Hepatocyte (in vitro differentiated cells): ENCODE measurements around the gene SIK3. TPM values are rescaled to one million over a fixed set of nuclear protein-coding genes. Genes with fewer than 3 reads are reported as not detected.

Experiments
- DNase-seq: peaks from one replicate; pipeline ENCODE4 v3.0.0-alpha.2; 2016; ENCODE audit warnings: low spot score
- H2AFZ ChIP-seq: fragments of 200-600 bp; sonication (generic); 2 replicates; pipeline ENCODE4 v1.6.0; 2016; ENCODE audit warnings: antibody characterized with exemption, mild to moderate bottlenecking
- H3K27ac ChIP-seq: fragments of 200-600 bp; sonication (generic); 2 replicates; pipeline ENCODE4 v1.5.1; 2016; ENCODE audit warnings: mild to moderate bottlenecking
- H3K27me3 ChIP-seq: fragments of 200-600 bp; sonication (generic); 2 replicates; pipeline ENCODE4 v1.6.1; 2016
- H3K36me3 ChIP-seq: fragments of 200-600 bp; sonication (generic); replicated peaks from 2 replicates; pipeline ENCODE4 v1.5.1; 2016; ENCODE audit warnings: low read depth; ENCODE audit not compliant: insufficient read depth
- H3K4me1 ChIP-seq: fragments of 200-600 bp; sonication (generic); 2 replicates; pipeline ENCODE4 v1.5.1; 2016; ENCODE audit warnings: mild to moderate bottlenecking, moderate library complexity; ENCODE audit not compliant: insufficient read depth
- H3K4me2 ChIP-seq: fragments of 200-600 bp; sonication (generic); 2 replicates; pipeline ENCODE4 v1.6.0; 2016
- H3K4me3 ChIP-seq: fragments of 200-600 bp; sonication (generic); 2 replicates; pipeline ENCODE4 v1.5.1; 2016; ENCODE audit warnings: mild to moderate bottlenecking
- H3K79me2 ChIP-seq: fragments of 200-600 bp; sonication (generic); 2 replicates; pipeline ENCODE4 v1.6.0; 2017; ENCODE audit warnings: mild to moderate bottlenecking
- H3K9me2 ChIP-seq: fragments of 200-600 bp; sonication (generic); replicated peaks from 2 replicates; pipeline ENCODE4 v1.6.0; 2017; ENCODE audit warnings: mild to moderate bottlenecking; ENCODE audit not compliant: insufficient read depth
- H3K9me3 ChIP-seq: fragments of 200-600 bp; sonication (generic); 2 replicates; pipeline ENCODE4 v1.5.1; 2016; ENCODE audit warnings: low read depth, mild to moderate bottlenecking
- H4K20me1 ChIP-seq: fragments of 200-600 bp; sonication (generic); 2 replicates; pipeline ENCODE4 v1.6.0; 2016; ENCODE audit warnings: mild to moderate bottlenecking; ENCODE audit not compliant: insufficient read depth, poor library complexity, severe bottlenecking
- EZH2 ChIP-seq: fragments of 200-600 bp; sonication (generic); IDR thresholded peaks from 2 replicates; pipeline ENCODE4 v1.6.1; 2016; ENCODE audit warnings: antibody characterized with exemption, mild to moderate bottlenecking, borderline replicate concordance
- EZH2phosphoT487 ChIP-seq: fragments of 200-600 bp; sonication (generic); IDR thresholded peaks from one replicate; pipeline ENCODE4 v1.6.1; 2018; ENCODE audit warnings: antibody characterized with exemption, mild to moderate bottlenecking, low read depth, moderate library complexity; ENCODE audit not compliant: unreplicated experiment, severe bottlenecking
- WGBS: methylation state at CpG from one replicate; pipeline ENCODE4 v1.1.6; 2016; ENCODE audit warnings: low lambda C conversion rate; ENCODE audit errors: missing lambda C conversion rate; 5-methylcytosine and 5-hydroxymethylcytosine counted together
- polyA plus RNA-seq: library from polyadenylated mRNA; unstranded; fragments of >200 nt; fragmentation: Nextera tagmentation; extraction: Ambion mirVana; gene quantifications from 2 replicates; pipeline ENCODE4 v1.2.1, GENCODE V29; 2016
- total RNA-seq: library from RNA; depleted of rRNA; stranded (reverse); fragments of >200 nt; gene quantifications from 2 replicates; pipeline ENCODE4 v1.2.3, GENCODE V29; 2014
- TF ChIP-seq, protein P1 (sequence below): fragments of 200-600 bp; sonication (generic); IDR thresholded peaks from 2 replicates; pipeline ENCODE4 v1.5.1; 2016; ENCODE audit warnings: antibody characterized with exemption, mild to moderate bottlenecking; ENCODE audit not compliant: poor library complexity

The SIK3 gene
- total and polyA plus RNA-seq, 2 experiments from 2014 or later: 15.8 to 17.7 TPM

DNA sequence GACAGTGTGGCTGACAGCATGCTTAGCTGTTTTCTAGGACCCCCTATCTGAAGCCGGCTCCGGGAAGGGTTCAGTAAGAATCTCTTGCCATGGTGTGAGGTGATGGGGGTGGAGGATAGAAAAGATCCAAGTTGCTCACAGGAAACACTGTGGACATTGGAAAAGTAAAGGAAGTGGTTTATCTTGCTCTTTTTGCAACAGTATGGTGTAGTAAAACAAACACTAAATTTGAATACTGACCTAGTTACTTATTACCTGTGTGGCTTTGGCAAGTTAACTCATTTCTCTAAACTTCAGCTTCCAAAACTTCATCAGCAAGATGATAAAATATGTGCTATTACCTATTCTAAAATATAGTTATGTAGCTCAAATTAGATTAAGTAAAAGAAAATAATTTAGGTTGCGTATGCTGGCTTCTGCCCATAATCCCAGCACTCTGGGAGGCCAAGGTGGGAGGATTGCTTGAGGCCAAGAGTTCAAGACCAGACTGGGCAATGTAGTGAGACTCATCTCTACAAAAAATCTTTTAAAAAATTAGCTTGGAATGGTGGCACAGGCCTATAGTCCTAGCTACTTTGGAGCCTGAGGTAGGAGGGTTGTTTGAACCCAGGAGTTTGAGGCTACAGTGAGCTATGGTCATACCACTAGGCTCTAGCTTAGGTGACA is 209.2 kb downstream of the SIK3 start:
- H2AFZ ChIP-seq: no peak overlapping the region
- H3K4me3 ChIP-seq: no peak overlapping the region
- no peak for DNase-seq
- H3K9me2 ChIP-seq: no peaks in the 10 kb centered on the region
- H3K27me3 ChIP-seq: no peaks in the 10 kb centered on the region
- no peaks in the 10 kb centered on the region for H3K9me3 ChIP-seq
- 83% methylated on average over 3 of the region's 3 CpGs for WGBS
- TF ChIP-seq EZH2 (no peak), EZH2phosphoT487 (no peak)
- TF ChIP-seq, protein P1, sequence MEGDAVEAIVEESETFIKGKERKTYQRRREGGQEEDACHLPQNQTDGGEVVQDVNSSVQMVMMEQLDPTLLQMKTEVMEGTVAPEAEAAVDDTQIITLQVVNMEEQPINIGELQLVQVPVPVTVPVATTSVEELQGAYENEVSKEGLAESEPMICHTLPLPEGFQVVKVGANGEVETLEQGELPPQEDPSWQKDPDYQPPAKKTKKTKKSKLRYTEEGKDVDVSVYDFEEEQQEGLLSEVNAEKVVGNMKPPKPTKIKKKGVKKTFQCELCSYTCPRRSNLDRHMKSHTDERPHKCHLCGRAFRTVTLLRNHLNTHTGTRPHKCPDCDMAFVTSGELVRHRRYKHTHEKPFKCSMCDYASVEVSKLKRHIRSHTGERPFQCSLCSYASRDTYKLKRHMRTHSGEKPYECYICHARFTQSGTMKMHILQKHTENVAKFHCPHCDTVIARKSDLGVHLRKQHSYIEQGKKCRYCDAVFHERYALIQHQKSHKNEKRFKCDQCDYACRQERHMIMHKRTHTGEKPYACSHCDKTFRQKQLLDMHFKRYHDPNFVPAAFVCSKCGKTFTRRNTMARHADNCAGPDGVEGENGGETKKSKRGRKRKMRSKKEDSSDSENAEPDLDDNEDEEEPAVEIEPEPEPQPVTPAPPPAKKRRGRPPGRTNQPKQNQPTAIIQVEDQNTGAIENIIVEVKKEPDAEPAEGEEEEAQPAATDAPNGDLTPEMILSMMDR: no peak
- no peak overlapping the region for H3K27ac ChIP-seq
- no peaks in the 10 kb centered on the region for H3K79me2 ChIP-seq
- H3K36me3 ChIP-seq: no peaks in the 10 kb centered on the region
- no peak overlapping the region for H3K4me2 ChIP-seq
- H3K4me1 ChIP-seq: no peaks in the 10 kb centered on the region
- H4K20me1 ChIP-seq: no peaks in the 10 kb centered on the region

DNA sequence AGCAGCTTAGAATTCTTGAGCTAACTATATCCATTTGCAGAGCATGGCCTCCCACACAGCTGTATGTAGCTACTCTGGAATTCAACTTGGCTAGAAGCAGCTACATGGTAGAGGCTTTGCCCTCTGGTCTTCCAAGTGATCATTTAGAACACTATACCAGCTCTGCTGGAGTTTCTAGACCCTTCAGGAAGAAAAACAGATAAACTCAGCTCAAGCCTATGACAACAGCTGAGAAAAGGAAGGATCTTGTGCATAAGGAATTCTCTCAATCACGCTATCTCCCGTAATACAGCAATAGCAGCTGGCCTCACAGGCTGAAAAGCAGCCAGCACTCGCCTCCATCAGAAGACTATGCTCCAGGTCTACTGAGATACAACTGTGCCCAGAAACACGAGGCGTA is 210.2 kb downstream of the SIK3 start:
- H3K27me3 ChIP-seq: no peaks in the 10 kb centered on the region
- H4K20me1 ChIP-seq: no peaks in the 10 kb centered on the region
- no peak for TF ChIP-seq EZH2phosphoT487
- TF ChIP-seq, protein P1: no peak
- TF ChIP-seq EZH2: no peak
- no peaks in the 10 kb centered on the region for H3K36me3 ChIP-seq
- no peaks in the 10 kb centered on the region for H3K4me1 ChIP-seq
- H3K4me3 ChIP-seq: no peak overlapping the region
- H3K9me2 ChIP-seq: no peaks in the 10 kb centered on the region
- no peak for DNase-seq
- 96% methylated on average over 5 of the region's 5 CpGs for WGBS
- no peak overlapping the region for H3K4me2 ChIP-seq
- H2AFZ ChIP-seq: no peak overlapping the region
- no peaks in the 10 kb centered on the region for H3K79me2 ChIP-seq
- no peak overlapping the region for H3K27ac ChIP-seq
- no peaks in the 10 kb centered on the region for H3K9me3 ChIP-seq

DNA sequence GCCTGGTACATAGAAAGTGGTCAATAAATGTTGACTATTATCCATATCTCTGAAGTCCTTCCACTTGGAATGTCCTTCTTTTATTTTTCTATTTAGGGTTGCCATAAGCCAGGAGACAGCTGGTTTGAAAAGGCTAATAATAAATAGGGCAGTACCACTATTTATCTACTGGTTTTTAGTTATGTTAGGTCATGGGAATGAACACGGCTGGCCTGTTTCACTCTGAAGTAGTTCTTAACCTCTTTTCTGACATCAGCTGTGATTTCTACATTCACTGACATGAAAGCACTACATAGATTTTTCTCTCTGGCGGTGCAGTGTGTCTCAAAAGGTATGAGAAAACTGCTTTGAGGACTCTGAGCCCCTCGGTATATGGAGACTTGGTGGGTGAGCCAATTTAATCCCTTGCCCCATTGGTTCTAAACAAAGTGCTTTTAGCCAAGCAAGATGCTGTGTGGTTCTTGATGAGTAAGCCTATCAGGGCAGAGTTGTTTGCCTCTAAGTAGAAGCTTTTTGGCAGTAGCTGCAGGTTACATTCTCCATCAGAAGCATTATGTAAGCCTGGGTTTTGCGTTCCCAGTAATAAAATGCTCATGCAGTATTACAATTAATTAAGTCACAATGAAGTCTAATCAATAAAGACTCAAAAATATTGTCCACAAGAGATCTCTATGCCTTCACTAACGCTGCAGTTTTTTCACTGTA is 212.1 kb downstream of the SIK3 start:
- Histone ChIP-seq H3K36me3 (no peaks in the 10 kb centered on the region), H3K9me2 (no peaks in the 10 kb centered on the region), H3K27ac (no peak overlapping the region), H3K9me3 (no peaks in the 10 kb centered on the region), H3K27me3 (no peaks in the 10 kb centered on the region), H3K79me2 (no peaks in the 10 kb centered on the region), H3K4me3 (no peak overlapping the region), H2AFZ (no peak overlapping the region), H4K20me1 (no peaks in the 10 kb centered on the region), H3K4me1 (no peaks in the 10 kb centered on the region), H3K4me2 (no peak overlapping the region)
- 90% methylated on average over 5 of the region's 5 CpGs for WGBS
- no peak for DNase-seq
- TF ChIP-seq EZH2phosphoT487 (no peak), EZH2 (no peak)
- TF ChIP-seq, protein P1: no peak
